Uterus (tissue), 4 donors: ENCODE measurements around the gene BCL2L1. TPM values are rescaled to one million over a fixed set of nuclear protein-coding genes. Genes with fewer than 3 reads are reported as not detected.
"Not testable (repeated sequence)": the region's sequence is repeated elsewhere in the genome, so short reads cannot be mapped to it uniquely, and the experiment has no call there.

Experiments
- DNase-seq, 2 donors: peaks; one replicate each; pipeline ENCODE4 v3.0.0-alpha.2; 2019 to 2020
- H3K27ac ChIP-seq, 2 donors: fragments of 200-600 bp; sonication (generic); 1 replicate in 1 of 2; 2 replicates in 1 of 2; pipeline ENCODE4 v1.5.1; 2016 to 2018
- H3K27me3 ChIP-seq, 2 donors: fragments of 200-600 bp; sonication (generic); one replicate each; pipeline ENCODE4 v1.5.1; 2018 to 2019; ENCODE audit warnings: control low read depth in 1 of 2
- H3K36me3 ChIP-seq, 2 donors: fragments of 200-600 bp; sonication (generic); one replicate each; pipeline ENCODE4 v1.5.1; 2019; ENCODE audit warnings: control low read depth in 1 of 2
- H3K4me1 ChIP-seq, 2 donors: fragments of 200-600 bp; sonication (generic); one replicate each; pipeline ENCODE4 v1.5.1; 2018 to 2019; ENCODE audit warnings: control low read depth in 1 of 2
- H3K4me3 ChIP-seq, 2 donors: fragments of 200-600 bp; sonication (generic); 1 replicate in 1 of 2; 2 replicates in 1 of 2; pipeline ENCODE4 v1.5.1; 2018 to 2019; ENCODE audit warnings: mild to moderate bottlenecking in 1 of 2
- H3K9me3 ChIP-seq, 2 donors: fragments of 200-600 bp; sonication (generic); one replicate each; pipeline ENCODE4 v1.5.1; 2019; ENCODE audit warnings: control low read depth in 1 of 2
- CTCF ChIP-seq, 4 experiments: fragments of 200-600 bp in 2 of 4; fragments of 450-650 bp in 2 of 4; sonication (generic) in 2 of 4; IDR thresholded peaks; one replicate each; pipeline ENCODE4 v1.5.1; 2016 to 2019; ENCODE audit warnings: antibody characterized with exemption in 4 of 4, mild to moderate bottlenecking in 2 of 4, moderate library complexity in 1 of 4
- POLR2A ChIP-seq, 2 donors: fragments of 450-650 bp; IDR thresholded peaks; one replicate each; pipeline ENCODE4 v1.6.1; 2016; ENCODE audit warnings: antibody characterized with exemption in 2 of 2, mild to moderate bottlenecking in 1 of 2, moderate library complexity in 1 of 2
- intact Hi-C: fragments of 100-400 bp; cut with DNase I; formaldehyde crosslinking; loops from one replicate; pipeline ENCODE4 v1.15.1; 2023; ENCODE audit warnings: low total_unique reads
- total RNA-seq, 4 donors: library from RNA; depleted of rRNA in 3 of 4; stranded (reverse); fragments of >200 nt in 3 of 4; gene quantifications; one replicate each; pipeline versions ENCODE4 v1.1.0 to v1.2.4, GENCODE V29; 2014 to 2023
- donor health status: DM: yes; HTN: yes; CAD: no.

BCL2L1 gene
- total RNA-seq, 4 donors from 2014 or later: 35.0 to 113 (median 57.4) TPM

GRCh38 chr20:31751126-31751525 lies 28.5 kb upstream of the BCL2L1 start:
- H3K4me3 ChIP-seq: no peak overlapping the region
- no peak overlapping the region for H3K27ac ChIP-seq
- no peaks in the 10 kb centered on the region for H3K27me3 ChIP-seq
- no peaks in the 10 kb centered on the region for H3K36me3 ChIP-seq
- TF ChIP-seq POLR2A (IDR thresholded peaks at IDR 0.05): no peak
- TF ChIP-seq CTCF (IDR thresholded peaks at IDR 0.05): no peak
- H3K4me1 ChIP-seq: no peaks in the 10 kb centered on the region
- no peak for DNase-seq
- intact Hi-C loops: no loop called here
- no peaks in the 10 kb centered on the region for H3K9me3 ChIP-seq

GRCh38 chr20:31749223-31749622 lies 26.6 kb upstream of the BCL2L1 start:
- intact Hi-C loops: no loop called here
- Histone ChIP-seq H3K4me3 (no peak overlapping the region), H3K27me3 (no peaks in the 10 kb centered on the region), H3K27ac (no peak overlapping the region), H3K4me1 (no peaks in the 10 kb centered on the region), H3K9me3 (no peaks in the 10 kb centered on the region), H3K36me3 (no peaks in the 10 kb centered on the region)
- no peak for TF ChIP-seq CTCF (IDR thresholded peaks at IDR 0.05)
- DNase-seq: no peak

GRCh38 chr20:31747640-31748039 lies 25.0 kb upstream of the BCL2L1 start:
- Histone ChIP-seq H3K27me3 (no peaks in the 10 kb centered on the region), H3K36me3 (no peaks in the 10 kb centered on the region), H3K9me3 (no peaks in the 10 kb centered on the region), H3K4me1 (no peaks in the 10 kb centered on the region), H3K27ac (no peak overlapping the region), H3K4me3 (no peak overlapping the region)
- intact Hi-C loops: no loop called here
- TF ChIP-seq POLR2A (IDR thresholded peaks at IDR 0.05) (no peak), CTCF (IDR thresholded peaks at IDR 0.05) (no peak)
- no peak for DNase-seq

- H3K4me3 ChIP-seq, H3K9me3 ChIP-seq, intact Hi-C loops, H3K27ac ChIP-seq, H3K4me1 ChIP-seq, H3K36me3 ChIP-seq, H3K27me3 ChIP-seq, DNase-seq: not testable (repeated sequence)
These were observed 24.4 kb upstream of the BCL2L1 start for GRCh38 chr20:31747028-31747427.

- no peak for DNase-seq
- H3K4me1 ChIP-seq: no peaks in the 10 kb centered on the region
- no peak overlapping the region for H3K4me3 ChIP-seq
- H3K36me3 ChIP-seq: no peaks in the 10 kb centered on the region
- intact Hi-C loops: no loop called here
- no peak for TF ChIP-seq POLR2A (IDR thresholded peaks at IDR 0.05)
- TF ChIP-seq CTCF (IDR thresholded peaks at IDR 0.05): no peak
- H3K27ac ChIP-seq: no peak overlapping the region
- no peaks in the 10 kb centered on the region for H3K9me3 ChIP-seq
- no peaks in the 10 kb centered on the region for H3K27me3 ChIP-seq
These were observed 23.6 kb upstream of the BCL2L1 start for GRCh38 chr20:31746068-31746878.
